ENCODE results near the gene RNF138. TPM values are rescaled to one million over a fixed set of nuclear protein-coding genes. Genes with fewer than 3 reads are reported as not detected.

Gene RNF138
- total RNA-seq, 1 experiment from 2014 or later = 38.9 TPM

DNA sequence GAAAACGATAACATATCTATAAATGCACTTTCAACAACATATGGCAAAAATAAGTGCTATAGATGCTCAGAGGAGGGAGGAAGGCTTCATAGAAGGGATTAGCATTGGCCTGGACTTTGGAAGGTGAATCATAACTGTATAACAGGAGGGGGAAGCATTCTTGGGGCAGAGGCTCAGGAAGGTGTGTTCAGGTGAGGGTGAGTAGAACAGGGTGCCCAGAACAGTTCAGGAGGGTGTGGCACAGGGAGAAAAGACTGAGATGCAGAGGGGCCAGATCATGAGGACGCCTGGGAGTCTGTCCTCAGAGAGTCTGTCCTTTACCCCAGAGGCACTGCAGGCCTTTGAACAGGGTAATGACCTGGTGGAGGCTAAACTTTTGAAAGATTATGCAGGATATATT lies 68.9 kb downstream of the RNF138 start:
- peaks cover 20% of the 10 kb centered on the region for H3K4me1 Mint-ChIP-seq (ENCODE audit: low read depth, unreplicated experiment)
- H3K9me3 Mint-ChIP-seq (ENCODE audit: low read depth, unreplicated experiment) = no peaks in the 10 kb centered on the region
- H3K36me3 Mint-ChIP-seq (ENCODE audit: insufficient read depth, unreplicated experiment) = no peaks in the 10 kb centered on the region
- intact Hi-C loops (cut with micrococcal nuclease; ENCODE audit: unreplicated experiment) = loop anchor here (2.0 kb wide), 1 partner anchor 110 kb away; no protein-coding TSS in a partner anchor
- peak; percentile 58 for DNase-seq
- no peaks in the 10 kb centered on the region for H3K27me3 Mint-ChIP-seq (ENCODE audit: unreplicated experiment)
- peak overlapping the region; percentile 2 for H3K27ac Mint-ChIP-seq (ENCODE audit: unreplicated experiment)
- BruUV-seq (replicated peaks) = no TSS peak
- TF ChIP-seq, protein P1, sequence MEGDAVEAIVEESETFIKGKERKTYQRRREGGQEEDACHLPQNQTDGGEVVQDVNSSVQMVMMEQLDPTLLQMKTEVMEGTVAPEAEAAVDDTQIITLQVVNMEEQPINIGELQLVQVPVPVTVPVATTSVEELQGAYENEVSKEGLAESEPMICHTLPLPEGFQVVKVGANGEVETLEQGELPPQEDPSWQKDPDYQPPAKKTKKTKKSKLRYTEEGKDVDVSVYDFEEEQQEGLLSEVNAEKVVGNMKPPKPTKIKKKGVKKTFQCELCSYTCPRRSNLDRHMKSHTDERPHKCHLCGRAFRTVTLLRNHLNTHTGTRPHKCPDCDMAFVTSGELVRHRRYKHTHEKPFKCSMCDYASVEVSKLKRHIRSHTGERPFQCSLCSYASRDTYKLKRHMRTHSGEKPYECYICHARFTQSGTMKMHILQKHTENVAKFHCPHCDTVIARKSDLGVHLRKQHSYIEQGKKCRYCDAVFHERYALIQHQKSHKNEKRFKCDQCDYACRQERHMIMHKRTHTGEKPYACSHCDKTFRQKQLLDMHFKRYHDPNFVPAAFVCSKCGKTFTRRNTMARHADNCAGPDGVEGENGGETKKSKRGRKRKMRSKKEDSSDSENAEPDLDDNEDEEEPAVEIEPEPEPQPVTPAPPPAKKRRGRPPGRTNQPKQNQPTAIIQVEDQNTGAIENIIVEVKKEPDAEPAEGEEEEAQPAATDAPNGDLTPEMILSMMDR (IDR thresholded peaks at IDR 0.05; ENCODE audit: unreplicated experiment) = no peak
- no peak overlapping the region for H3K4me3 Mint-ChIP-seq (ENCODE audit: low read depth, unreplicated experiment)
- CTCF ChIA-PET = interaction anchor here (1.1 kb wide), 1 partner anchor 389 kb away, joined by 3 read pairs; no protein-coding TSS in a partner anchor

GRCh38 chr18:32167980-32168730 lies 76.5 kb downstream of the RNF138 start:
- TF ChIP-seq, protein P1 (IDR thresholded peaks at IDR 0.05; ENCODE audit: unreplicated experiment) = no peak
- CTCF ChIA-PET = no interaction called here
- no TSS peak for BruUV-seq (replicated peaks)
- no peak overlapping the region for H3K27ac Mint-ChIP-seq (ENCODE audit: unreplicated experiment)
- no peaks in the 10 kb centered on the region for H3K9me3 Mint-ChIP-seq (ENCODE audit: low read depth, unreplicated experiment)
- H3K27me3 Mint-ChIP-seq (ENCODE audit: unreplicated experiment) = no peaks in the 10 kb centered on the region
- intact Hi-C loops (cut with micrococcal nuclease; ENCODE audit: unreplicated experiment) = no loop called here
- H3K4me1 Mint-ChIP-seq (ENCODE audit: low read depth, unreplicated experiment) = no peaks in the 10 kb centered on the region
- DNase-seq = no peak
- no peak overlapping the region for H3K4me3 Mint-ChIP-seq (ENCODE audit: low read depth, unreplicated experiment)
- H3K36me3 Mint-ChIP-seq (ENCODE audit: insufficient read depth, unreplicated experiment) = no peaks in the 10 kb centered on the region

- CTCF ChIA-PET = no interaction called here
- Mint-ChIP-seq H3K9me3 (ENCODE audit: low read depth, unreplicated experiment) (no peaks in the 10 kb centered on the region), H3K27ac (ENCODE audit: unreplicated experiment) (no peak overlapping the region), H3K27me3 (ENCODE audit: unreplicated experiment) (no peaks in the 10 kb centered on the region), H3K4me3 (ENCODE audit: low read depth, unreplicated experiment) (no peak overlapping the region), H3K4me1 (ENCODE audit: low read depth, unreplicated experiment) (no peaks in the 10 kb centered on the region), H3K36me3 (ENCODE audit: insufficient read depth, unreplicated experiment) (no peaks in the 10 kb centered on the region)
- no peak for DNase-seq
- no TSS peak for BruUV-seq (replicated peaks)
- TF ChIP-seq, protein P1 (IDR thresholded peaks at IDR 0.05; ENCODE audit: unreplicated experiment) = no peak
- intact Hi-C loops (cut with micrococcal nuclease; ENCODE audit: unreplicated experiment) = no loop called here
These were observed 82.0 kb downstream of the RNF138 start for GRCh38 chr18:32173654-32174053.

DNA sequence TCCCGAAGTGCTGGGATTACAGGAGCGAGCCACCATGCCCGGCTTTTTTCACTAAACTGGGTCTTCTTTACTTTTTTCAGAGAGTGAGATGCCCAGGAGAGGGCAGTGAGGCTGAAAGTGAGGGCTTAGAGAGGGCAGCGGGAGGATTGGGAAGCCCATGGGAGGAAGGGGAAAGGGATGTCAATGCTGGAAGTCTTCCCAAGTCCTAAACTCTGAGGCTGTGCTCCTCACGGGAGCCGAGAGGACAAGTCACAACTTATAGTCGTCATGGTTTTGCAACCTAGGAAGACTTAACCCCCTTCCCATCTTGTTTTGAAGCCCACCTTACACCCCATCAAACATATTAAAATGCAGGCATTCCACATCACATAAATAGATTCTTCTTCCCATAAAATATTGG lies 83.0 kb downstream of the RNF138 start:
- no TSS peak for BruUV-seq (replicated peaks)
- CTCF ChIA-PET = no interaction called here
- intact Hi-C loops (cut with micrococcal nuclease; ENCODE audit: unreplicated experiment) = no loop called here
- H3K9me3 Mint-ChIP-seq (ENCODE audit: low read depth, unreplicated experiment) = no peaks in the 10 kb centered on the region
- TF ChIP-seq, protein P1 (IDR thresholded peaks at IDR 0.05; ENCODE audit: unreplicated experiment) = no peak
- H3K4me1 Mint-ChIP-seq (ENCODE audit: low read depth, unreplicated experiment) = no peaks in the 10 kb centered on the region
- H3K4me3 Mint-ChIP-seq (ENCODE audit: low read depth, unreplicated experiment) = no peak overlapping the region
- no peak for DNase-seq
- H3K36me3 Mint-ChIP-seq (ENCODE audit: insufficient read depth, unreplicated experiment) = no peaks in the 10 kb centered on the region
- no peaks in the 10 kb centered on the region for H3K27me3 Mint-ChIP-seq (ENCODE audit: unreplicated experiment)
- H3K27ac Mint-ChIP-seq (ENCODE audit: unreplicated experiment) = no peak overlapping the region

All from Calu3 (cell line).